ENCODE data around the gene SAG. TPM values are rescaled to one million over a fixed set of nuclear protein-coding genes. Genes with fewer than 3 reads are reported as not detected.

Gene SAG
- total and polyA plus RNA-seq, 2 of the 13 experiments (the other 11 are each of a cell fraction or from before 2014, with no cell fraction given), result not detected

- no peak for TF ChIP-seq ZNF138 (CRISPR knock-in tag; IDR thresholded peaks at IDR 0.05; ENCODE audit: low read depth)
- no peak; the same call in 1 of the 2 replicates for TF ChIP-seq CBX5 (CRISPR knock-in tag; IDR thresholded peaks at IDR 0.05; ENCODE audit: borderline replicate concordance)
- TF ChIP-seq ZBTB37 (CRISPR knock-in tag; IDR thresholded peaks at IDR 0.05), result 0 out of 2 replicates have a peak, but pooled peaks have one; percentile 35
- TF ChIP-seq ZMAT3 (CRISPR knock-in tag; conservative IDR thresholded peaks at IDR 0.05), result no peak
- peak; percentile 97; the same call in 1 of the 2 replicates for TF ChIP-seq SP5 (CRISPR knock-in tag; IDR thresholded peaks at IDR 0.05; ENCODE audit: borderline replicate concordance, low read depth)
- peak; percentile 61; the same call in 1 of the 2 replicates for TF ChIP-seq NFKB2 (CRISPR knock-in tag; IDR thresholded peaks at IDR 0.05; ENCODE audit: borderline replicate concordance)
- TF ChIP-seq HNRNPL (IDR thresholded peaks at IDR 0.05; ENCODE audit: low read depth, low read length), result peak; percentile 67; the same call in 1 of the 2 replicates
- TF ChIP-seq KDM2A (CRISPR knock-in tag; IDR thresholded peaks at IDR 0.05; ENCODE audit: borderline replicate concordance, low read depth), result no peak
- TF ChIP-seq PPARG (CRISPR knock-in tag; conservative IDR thresholded peaks at IDR 0.05), result 0 out of 2 replicates have a peak, but pooled peaks have one; percentile 41
- TF ChIP-seq ZHX1 (CRISPR knock-in tag; IDR thresholded peaks at IDR 0.05; ENCODE audit: low read depth), result 0 out of 2 replicates have a peak, but pooled peaks have one; percentile 17
- peak; percentile 37; the same call in 1 of the 2 replicates for TF ChIP-seq TCF7L2 (IDR thresholded peaks at IDR 0.05; ENCODE audit: low read depth, low read length)
- TF ChIP-seq DBP (CRISPR knock-in tag; IDR thresholded peaks at IDR 0.05; ENCODE audit: not compliant biosample characterization), result no peak
- 0 out of 2 replicates have a peak, but pooled peaks have one; percentile 5 for TF ChIP-seq PRMT3 (CRISPR knock-in tag; IDR thresholded peaks at IDR 0.05; ENCODE audit: borderline replicate concordance, low read depth)
- peak; percentile 31; the same call in 1 of the 2 replicates for TF ChIP-seq HIC2 (CRISPR knock-in tag; IDR thresholded peaks at IDR 0.05; ENCODE audit: low read depth)
- TF ChIP-seq TBX3 (IDR thresholded peaks at IDR 0.05; ENCODE audit: borderline replicate concordance), result no peak
- TF ChIP-seq ZNF883 (CRISPR knock-in tag; IDR thresholded peaks at IDR 0.05; ENCODE audit: not compliant biosample characterization), result peak; percentile 47
- peak; percentile 90; the same call in 1 of the 2 replicates for TF ChIP-seq ZNF430 (CRISPR knock-in tag; IDR thresholded peaks at IDR 0.05)
- TF ChIP-seq HNF4G (IDR thresholded peaks at IDR 0.05; ENCODE audit: borderline replicate concordance, low read depth, low read length), result peak; percentile 37; the same call in 1 of the 2 replicates
- TF ChIP-seq HNF4G (CRISPR knock-in tag; IDR thresholded peaks at IDR 0.05; ENCODE audit: borderline replicate concordance, low read depth), result no peak
- no peak for TF ChIP-seq KLF15 (CRISPR knock-in tag; IDR thresholded peaks at IDR 0.05; ENCODE audit: borderline replicate concordance)
Measured at GRCh38 chr2:233353101-233353768, 45.6 kb downstream of the SAG start (continued).
